Upper lobe of right lung (tissue), 1 donor: ENCODE data around the gene C3orf20. TPM values are rescaled to one million over a fixed set of nuclear protein-coding genes. Genes with fewer than 3 reads are reported as not detected.
"Not testable (repeated sequence)": the region's sequence is repeated elsewhere in the genome, so short reads cannot be mapped to it uniquely, and the experiment has no call there.

Experiments used
- ATAC-seq: fragments of 200-7000 bp; cut with Tn5 transposase; one replicate; pipeline ENCODE4 v1.9.1; 2020; ENCODE audit warnings: mild to moderate bottlenecking, moderate library complexity
- DNase-seq: peaks from one replicate; pipeline ENCODE4 v3.0.0-alpha.2; 2020
- H3K27ac ChIP-seq: fragments of 200-600 bp; one replicate; pipeline ENCODE4 v1.8.0; 2022
- H3K27me3 ChIP-seq: fragments of 200-600 bp; one replicate; pipeline ENCODE4 v1.8.0; 2022; ENCODE audit warnings: mild to moderate bottlenecking
- H3K36me3 ChIP-seq: fragments of 200-600 bp; one replicate; pipeline ENCODE4 v1.8.0; 2022
- H3K4me1 ChIP-seq: fragments of 200-600 bp; one replicate; pipeline ENCODE4 v1.8.0; 2022
- H3K4me3 ChIP-seq: fragments of 200-600 bp; one replicate; pipeline ENCODE4 v1.8.0; 2022; ENCODE audit warnings: mild to moderate bottlenecking
- H3K9me3 ChIP-seq: fragments of 200-600 bp; one replicate; pipeline ENCODE4 v1.8.0; 2022
- intact Hi-C: fragments of 100-400 bp; cut with DNase I; formaldehyde crosslinking; loops from one replicate; pipeline ENCODE4 v1.11.0; 2022
- total RNA-seq: library from RNA; stranded (reverse); fragmentation: NEBNext Ultra II Directional; extraction: Animal tissue kit (Norgen Biotek cat#: 25700); gene quantifications from one replicate; pipeline ENCODE4 v1.2.1, GENCODE V29; 2021
- TF ChIP-seq, protein P1 (sequence below): fragments of 200-600 bp; IDR thresholded peaks from one replicate; pipeline ENCODE4 v1.8.0; 2022; ENCODE audit warnings: antibody characterized with exemption
- donor health status: DM: no; HTN: yes; CAD: no; lungs with severe emphysema.

Gene C3orf20
- total RNA-seq, 1 donor from 2014 or later, result 0.14 TPM

DNA sequence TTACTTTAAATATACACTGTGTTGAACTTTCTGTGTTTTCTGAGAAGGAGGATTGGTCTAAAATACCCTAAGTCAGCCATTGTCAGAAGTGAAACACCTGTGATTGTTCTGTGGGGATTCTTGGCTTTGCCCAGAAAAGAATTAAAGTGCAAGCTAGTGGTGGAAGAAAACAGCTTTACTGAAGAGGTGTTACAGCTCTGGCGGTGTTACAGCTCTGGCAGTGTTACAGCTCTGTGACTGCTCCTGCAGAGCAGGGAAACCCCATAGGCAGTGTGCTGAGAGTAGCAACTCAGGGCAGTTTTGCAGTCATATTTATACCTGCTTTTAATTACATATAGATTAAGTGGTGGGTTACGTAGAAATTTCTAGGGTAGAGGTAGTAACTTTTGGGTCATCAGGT, 66.6 kb downstream of the C3orf20 start:
- ATAC-seq (no peak), DNase-seq (no peak)
- Histone ChIP-seq H3K36me3 (no peaks in the 10 kb centered on the region), H3K27me3 (no peaks in the 10 kb centered on the region), H3K4me3 (no peak overlapping the region), H3K4me1 (no peaks in the 10 kb centered on the region), H3K9me3 (no peaks in the 10 kb centered on the region), H3K27ac (no peak overlapping the region)
- TF ChIP-seq, protein P1, sequence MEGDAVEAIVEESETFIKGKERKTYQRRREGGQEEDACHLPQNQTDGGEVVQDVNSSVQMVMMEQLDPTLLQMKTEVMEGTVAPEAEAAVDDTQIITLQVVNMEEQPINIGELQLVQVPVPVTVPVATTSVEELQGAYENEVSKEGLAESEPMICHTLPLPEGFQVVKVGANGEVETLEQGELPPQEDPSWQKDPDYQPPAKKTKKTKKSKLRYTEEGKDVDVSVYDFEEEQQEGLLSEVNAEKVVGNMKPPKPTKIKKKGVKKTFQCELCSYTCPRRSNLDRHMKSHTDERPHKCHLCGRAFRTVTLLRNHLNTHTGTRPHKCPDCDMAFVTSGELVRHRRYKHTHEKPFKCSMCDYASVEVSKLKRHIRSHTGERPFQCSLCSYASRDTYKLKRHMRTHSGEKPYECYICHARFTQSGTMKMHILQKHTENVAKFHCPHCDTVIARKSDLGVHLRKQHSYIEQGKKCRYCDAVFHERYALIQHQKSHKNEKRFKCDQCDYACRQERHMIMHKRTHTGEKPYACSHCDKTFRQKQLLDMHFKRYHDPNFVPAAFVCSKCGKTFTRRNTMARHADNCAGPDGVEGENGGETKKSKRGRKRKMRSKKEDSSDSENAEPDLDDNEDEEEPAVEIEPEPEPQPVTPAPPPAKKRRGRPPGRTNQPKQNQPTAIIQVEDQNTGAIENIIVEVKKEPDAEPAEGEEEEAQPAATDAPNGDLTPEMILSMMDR, result no peak
- intact Hi-C loops, result no loop called here

DNA sequence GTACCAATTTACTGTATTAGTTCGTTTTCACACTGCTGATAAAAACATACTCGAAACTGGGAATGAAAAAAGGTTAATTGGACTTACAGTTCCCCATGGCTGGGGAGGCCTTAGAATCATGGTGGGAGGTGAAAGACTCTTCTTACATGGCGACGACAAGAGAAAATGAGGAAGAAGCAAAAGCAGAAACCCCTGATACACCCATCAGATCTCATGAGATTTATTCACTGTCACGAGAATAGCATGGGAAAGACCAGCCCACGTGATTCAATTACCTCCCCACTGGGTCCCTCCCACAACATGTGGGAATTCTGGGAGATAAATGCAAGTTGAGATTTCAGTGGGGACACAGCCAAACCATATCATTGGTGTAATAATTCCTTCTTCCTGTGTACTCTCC, 69.6 kb downstream of the C3orf20 start:
- H3K4me3 ChIP-seq, result no peak overlapping the region
- H3K9me3 ChIP-seq, result no peaks in the 10 kb centered on the region
- TF ChIP-seq, protein P1, result no peak
- H3K4me1 ChIP-seq, result no peaks in the 10 kb centered on the region
- no peaks in the 10 kb centered on the region for H3K27me3 ChIP-seq
- no peak overlapping the region for H3K27ac ChIP-seq
- DNase-seq (no peak), ATAC-seq (no peak)
- intact Hi-C loops, result no loop called here
- no peaks in the 10 kb centered on the region for H3K36me3 ChIP-seq

- H3K27me3 ChIP-seq, result no peaks in the 10 kb centered on the region
- no peak overlapping the region for H3K27ac ChIP-seq
- DNase-seq, result no peak
- intact Hi-C loops, result no loop called here
- H3K4me3 ChIP-seq, result no peak overlapping the region
- no peaks in the 10 kb centered on the region for H3K4me1 ChIP-seq
- ATAC-seq, result no peak
- H3K36me3 ChIP-seq, result no peaks in the 10 kb centered on the region
- TF ChIP-seq, protein P1, result no peak
- H3K9me3 ChIP-seq, result peaks cover 7% of the 10 kb centered on the region
Observed at GRCh38 chr3:14750650-14751049, 75.7 kb downstream of the C3orf20 start.

GRCh38 chr3:14752979-14753378, 78.0 kb downstream of the C3orf20 start:
- ATAC-seq, result not testable (repeated sequence)

GRCh38 chr3:14757153-14757700, 82.3 kb downstream of the C3orf20 start:
- Histone ChIP-seq H3K9me3 (no peaks in the 10 kb centered on the region), H3K36me3 (no peaks in the 10 kb centered on the region), H3K4me1 (no peaks in the 10 kb centered on the region), H3K27ac (no peak overlapping the region), H3K27me3 (no peaks in the 10 kb centered on the region), H3K4me3 (no peak overlapping the region)
- intact Hi-C loops, result no loop called here
- ATAC-seq, result peak; percentile 28
- no peak for DNase-seq
- TF ChIP-seq, protein P1, result no peak

More at GRCh38 chr3:14752979-14753378, 78.0 kb downstream of the C3orf20 start:
- intact Hi-C loops, H3K9me3 ChIP-seq, H3K27me3 ChIP-seq, H3K4me1 ChIP-seq, H3K4me3 ChIP-seq, DNase-seq, H3K36me3 ChIP-seq, H3K27ac ChIP-seq: not testable (repeated sequence)

DNA sequence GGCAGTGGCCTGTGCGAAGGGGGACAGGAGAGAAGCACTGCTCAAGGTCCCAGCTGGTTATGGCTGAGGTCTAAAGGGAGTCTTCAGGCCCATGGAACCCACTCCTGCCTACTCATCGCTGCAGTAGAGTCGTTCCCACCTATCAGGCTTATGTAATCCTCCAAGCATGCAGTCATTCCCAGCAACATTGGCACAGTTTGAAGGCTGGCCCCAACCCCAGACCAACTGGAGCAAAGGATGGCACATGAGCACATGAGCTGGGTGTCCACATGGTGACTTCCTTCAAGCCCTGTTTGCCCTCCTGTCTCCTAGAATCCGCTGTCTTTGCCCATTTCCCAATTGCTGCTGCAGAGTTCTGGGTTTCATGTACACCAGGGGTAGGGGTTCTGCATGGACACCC, 83.4 kb downstream of the C3orf20 start:
- Histone ChIP-seq H3K4me1 (no peaks in the 10 kb centered on the region), H3K36me3 (no peaks in the 10 kb centered on the region), H3K9me3 (no peaks in the 10 kb centered on the region), H3K4me3 (no peak overlapping the region), H3K27ac (no peak overlapping the region), H3K27me3 (no peaks in the 10 kb centered on the region)
- intact Hi-C loops, result no loop called here
- TF ChIP-seq, protein P1, result no peak
- DNase-seq (no peak), ATAC-seq (no peak)
